OCI-M1 (cell line): ENCODE measurements around the gene GATA3.

Source experiments
- DNase-seq: peaks from one replicate; lab custom pipeline; 2025; lab: John Stamatoyannopoulos, UW

GATA3 gene

GRCh38 chr10:8037941-8038894 lies 16.3 kb upstream of the GATA3 start:
- DNase-seq = no peak

- no peak for DNase-seq
Measured at GRCh38 chr10:8039321-8039881, 15.1 kb upstream of the GATA3 start.

DNA sequence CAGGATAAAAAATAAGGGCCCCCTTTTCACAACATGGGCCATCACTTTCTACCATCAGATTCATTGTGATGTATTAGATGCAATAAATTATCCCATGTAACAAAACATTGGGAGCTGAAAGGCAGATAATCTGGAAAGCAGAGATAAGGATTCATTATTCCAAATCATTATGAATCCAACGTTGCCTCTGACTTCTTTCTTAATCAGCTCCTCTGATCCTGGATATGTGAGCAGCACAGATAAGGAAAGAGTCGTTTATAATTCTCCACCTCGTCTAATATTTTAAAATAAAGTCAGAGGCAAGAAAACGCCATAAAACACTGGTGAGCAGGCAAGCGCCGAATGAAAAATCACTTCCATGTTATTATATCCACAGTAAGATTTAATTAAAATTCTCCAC lies 13.8 kb upstream of the GATA3 start:
- no peak for DNase-seq

DNA sequence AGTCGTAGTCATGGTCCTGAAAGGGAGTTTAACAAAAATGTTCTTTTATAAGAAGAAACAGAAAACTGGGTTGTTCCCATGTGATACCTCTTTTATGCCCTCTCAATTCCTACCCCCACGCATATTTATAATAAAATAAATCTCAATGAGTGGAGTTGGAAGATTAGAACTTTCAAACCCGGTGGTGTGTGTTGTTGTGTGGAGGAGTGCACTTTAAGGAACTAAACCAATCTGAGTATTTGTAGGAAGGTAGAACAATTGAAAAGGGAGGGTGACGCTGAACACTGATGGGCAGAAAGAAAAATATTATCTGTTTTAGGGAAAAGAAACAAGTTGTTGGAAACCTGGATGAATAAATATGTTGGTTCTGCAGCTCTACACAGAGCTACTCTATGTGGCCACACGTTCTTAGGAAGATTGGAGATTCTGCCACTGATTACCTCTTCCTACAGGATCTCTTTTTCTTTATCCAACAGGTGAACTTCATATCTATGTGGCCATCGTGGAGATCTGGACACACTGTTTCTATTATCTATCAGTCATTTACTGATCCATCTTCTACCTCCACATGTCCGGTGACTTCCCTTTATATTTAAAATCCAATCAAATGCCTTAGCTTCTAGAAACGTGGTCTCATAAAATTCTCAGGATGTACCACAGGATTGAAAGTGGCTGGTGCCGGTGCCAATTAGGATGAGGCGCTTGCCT lies 13.1 kb upstream of the GATA3 start:
- no peak for DNase-seq

GRCh38 chr10:8041992-8042720 lies 12.3 kb upstream of the GATA3 start:
- no peak for DNase-seq

DNA sequence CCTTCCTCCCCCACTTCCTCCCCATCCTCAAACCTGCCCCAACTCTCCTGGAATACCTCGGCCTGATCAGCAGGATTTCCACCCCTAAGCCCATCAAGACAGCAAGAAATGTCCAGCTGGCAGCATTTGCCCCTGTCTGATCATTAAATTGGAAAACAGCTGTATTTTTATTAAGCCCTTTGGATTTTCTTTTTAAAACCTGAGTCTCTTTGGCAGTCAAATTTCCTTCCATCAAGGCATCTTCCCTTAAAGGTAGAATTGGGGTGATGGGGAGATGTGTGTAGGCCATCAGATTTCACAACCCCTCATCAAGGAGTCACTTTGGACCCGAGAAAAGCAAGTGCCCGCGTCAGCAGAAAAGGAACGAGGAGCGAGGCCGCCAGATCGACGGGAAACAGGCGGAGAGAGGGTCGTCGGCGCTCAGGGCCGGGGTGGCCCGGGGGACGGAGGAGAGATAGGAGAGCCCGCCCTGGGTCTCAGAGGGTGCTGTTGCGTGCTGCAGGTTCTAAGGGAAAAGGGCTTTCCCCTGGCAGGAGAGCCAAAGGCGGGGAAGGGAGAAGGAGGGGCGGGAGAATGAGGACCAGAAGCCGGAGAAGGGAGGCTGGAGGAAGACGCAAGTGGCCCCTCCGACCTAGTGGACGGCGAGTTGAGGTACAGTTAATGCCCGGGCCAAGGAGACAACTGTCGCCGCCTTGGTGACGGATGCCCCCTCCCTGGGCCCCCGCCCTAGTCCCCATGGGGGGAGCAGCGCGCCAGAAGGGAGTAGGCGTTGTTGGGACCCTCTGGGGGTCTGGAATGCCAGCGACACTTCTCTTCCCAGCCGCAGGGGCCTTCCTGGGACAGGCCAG lies 11.5 kb upstream of the GATA3 start:
- DNase-seq = no peak

GRCh38 chr10:8043569-8044306 lies 10.8 kb upstream of the GATA3 start:
- DNase-seq = no peak

DNA sequence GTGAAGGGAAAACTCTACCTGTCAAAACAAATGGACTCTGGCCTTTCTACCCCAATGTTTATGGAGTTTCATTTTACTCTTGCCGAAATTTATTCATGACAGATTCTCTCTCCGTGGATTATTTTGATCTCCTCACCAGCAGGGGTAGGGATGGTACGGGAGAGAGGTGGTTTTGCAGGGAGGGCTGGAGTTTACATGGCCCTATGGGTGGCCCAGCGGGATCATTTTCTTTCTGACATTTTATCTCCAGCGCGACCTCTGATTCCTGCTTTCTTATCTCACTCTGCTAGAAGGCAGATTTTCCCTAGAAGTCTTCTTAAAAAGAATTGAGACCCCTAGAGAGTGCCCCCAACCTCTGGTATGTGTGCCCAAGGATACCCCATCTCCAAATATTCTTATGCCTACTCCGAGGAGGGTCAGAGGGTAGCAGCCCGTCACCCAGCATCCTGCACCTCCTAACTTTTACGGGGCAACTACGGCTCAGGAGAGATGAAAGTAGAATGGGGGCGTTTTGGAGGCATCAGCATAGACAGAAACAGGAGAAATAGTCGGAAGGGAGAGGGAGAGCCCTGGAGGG lies 10.1 kb upstream of the GATA3 start:
- DNase-seq = no peak

DNA sequence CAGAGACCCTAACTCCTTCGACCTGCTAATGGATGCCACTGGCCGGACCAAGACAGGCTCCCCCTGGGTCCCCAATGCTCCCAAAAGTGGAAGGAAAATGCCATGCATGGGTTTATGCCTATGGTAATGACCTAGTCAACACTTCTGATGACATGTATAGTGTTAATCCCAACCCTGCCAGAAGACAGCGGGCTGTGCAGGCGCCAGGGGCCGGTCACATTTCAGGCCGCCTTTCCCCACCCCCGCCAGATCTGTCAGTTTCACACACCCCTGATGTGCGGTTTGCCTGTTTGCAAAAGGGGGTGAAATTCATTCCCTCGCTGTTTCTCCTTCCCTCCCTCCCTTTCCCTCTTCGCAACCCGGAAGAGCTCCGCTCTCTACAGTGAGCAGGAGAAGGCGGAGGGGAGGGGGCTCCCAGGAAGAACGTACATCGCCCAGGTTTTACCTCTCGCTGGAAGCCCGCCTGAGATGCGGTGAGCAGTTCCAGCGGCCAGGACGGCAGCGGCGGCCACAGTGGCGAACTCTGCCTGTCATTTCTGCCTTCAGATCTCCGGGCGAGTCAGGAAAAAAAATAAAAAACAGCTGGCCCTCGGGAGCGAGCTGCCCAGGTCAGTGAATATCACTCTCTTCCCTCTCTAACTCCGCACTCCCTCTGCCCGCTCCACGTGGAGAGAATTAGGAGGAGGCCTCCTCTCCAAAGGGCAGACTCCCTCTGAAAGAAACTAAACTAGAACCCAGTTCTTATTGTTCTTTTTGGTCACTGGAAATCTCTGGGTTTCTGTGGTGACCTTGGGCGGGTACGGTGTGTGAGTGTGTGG lies 9.4 kb upstream of the GATA3 start:
- DNase-seq = peak; percentile 37

DNA sequence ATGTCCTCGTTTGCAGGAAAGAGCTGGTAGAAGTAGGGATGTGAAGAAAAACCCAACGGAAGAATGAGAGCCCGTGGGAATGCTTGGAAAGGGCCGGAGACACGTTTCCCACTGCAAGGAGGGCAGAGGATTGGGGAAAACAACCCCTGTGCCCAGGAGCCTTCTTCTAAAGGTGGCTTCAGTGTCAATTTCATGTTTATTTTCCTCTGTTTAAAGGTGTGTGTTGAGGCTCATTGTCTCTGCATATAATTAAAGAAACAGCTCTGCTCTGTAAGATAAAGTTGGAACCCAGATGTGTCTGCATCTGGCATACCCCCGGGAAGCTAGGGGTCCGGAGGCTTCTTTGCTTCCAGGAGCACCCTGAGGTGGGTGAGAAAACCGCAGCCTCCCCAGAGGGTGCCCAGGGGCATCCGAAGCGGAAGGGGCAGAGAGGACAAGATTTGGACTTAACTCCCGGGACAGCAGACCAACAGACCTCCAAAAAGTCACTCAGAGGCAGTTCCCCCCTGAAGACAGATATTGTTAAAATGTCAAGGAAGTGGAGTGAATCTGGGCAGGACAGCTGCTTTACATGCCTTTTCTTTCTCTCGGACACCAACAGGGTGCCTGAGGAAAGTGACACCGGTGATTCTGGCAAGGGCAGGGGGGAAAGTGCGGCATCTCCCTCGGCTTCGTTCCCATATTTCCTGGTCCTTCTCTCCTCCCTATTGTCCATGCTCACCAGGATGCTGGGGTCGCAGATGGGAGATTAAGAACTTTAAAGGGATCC lies 8.6 kb upstream of the GATA3 start:
- no peak for DNase-seq

DNA sequence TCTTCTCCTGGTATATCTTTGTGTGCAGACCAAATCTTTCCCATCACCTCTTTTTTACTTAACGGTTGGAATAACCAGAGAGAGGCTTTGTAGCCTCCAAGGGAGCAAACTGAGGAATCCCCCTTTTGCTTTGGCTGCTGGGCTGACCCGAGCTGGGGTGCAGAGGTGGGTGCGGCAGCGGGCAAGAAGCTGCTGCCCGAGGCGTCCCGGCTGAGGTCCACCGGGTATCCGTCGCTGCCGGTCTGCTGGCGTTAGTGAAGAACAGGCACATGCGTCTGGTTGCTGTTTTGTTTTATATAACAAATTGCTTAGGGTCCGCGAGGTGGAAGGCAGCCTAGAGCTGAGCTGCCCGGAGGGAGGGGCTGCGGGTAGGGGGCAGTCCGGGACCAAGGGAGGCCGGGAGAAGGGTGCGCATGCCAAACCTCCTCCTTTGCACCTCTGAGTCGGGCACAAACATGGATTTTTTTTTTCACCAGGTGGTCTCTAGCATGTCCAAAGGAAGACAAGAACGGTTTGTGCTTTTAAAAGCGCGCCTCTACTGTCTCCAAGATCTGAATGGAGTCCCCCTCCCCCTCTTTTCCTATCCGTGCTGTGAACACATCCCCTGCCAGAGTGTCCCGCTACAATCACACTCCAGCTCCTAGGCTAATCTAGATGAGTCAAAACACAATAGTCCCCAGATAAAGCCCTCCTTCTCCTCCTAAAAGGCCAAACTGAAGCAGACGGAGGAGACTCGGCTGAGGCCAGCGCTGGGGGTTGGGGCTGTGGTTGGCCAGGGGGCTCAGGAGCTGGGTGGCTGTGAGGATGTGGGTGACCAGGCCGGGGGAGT lies 6.8 kb upstream of the GATA3 start:
- DNase-seq = no peak

- no peak for DNase-seq
Measured at GRCh38 chr10:8048281-8049008, 6.0 kb upstream of the GATA3 start.

DNA sequence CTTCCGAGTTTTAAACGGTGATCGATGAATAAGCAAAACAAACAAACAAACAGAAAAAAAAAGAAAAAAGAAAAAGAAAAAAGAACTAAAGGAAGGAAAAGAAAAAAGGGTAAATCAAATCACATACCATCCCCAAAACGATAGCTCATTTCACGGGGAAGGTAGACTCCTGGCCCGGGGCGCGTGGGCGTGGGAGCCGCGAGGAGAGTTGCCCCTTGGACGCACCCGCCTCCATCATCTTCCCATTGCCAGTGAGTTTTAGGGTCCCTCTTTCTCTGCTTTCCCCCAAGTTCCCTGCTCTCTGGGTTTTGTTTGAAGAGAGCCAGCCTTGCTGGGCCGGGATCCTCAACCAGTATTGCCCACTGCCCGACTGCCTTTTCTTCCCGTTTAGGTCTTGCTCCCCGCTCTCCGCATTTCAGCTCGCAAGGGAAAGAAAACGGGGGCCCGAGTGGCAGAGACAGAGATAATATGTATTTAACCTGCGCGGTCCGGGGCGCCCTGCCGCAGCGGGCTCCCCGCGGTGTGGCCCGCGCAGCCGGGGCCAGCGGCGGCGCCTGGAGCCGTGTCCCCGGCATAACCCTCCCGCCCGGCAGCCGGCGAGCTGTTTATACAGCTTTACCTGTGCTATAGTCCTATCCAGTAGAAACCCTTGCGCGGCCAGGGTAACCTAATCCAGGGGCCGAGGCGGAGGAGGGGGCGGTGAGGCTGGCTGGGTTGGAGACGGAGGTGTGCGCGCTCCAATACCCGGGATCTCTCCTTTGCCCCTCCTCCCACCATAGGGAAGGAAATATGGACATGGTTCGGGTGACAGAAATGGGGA lies 5.2 kb upstream of the GATA3 start:
- DNase-seq = no peak

GRCh38 chr10:8049865-8050555 lies 4.5 kb upstream of the GATA3 start:
- no peak for DNase-seq

- DNase-seq = no peak
Measured at GRCh38 chr10:8050556-8051108, 3.9 kb upstream of the GATA3 start.
